GM12878 (cell line): ENCODE measurements around the gene LPCAT3. TPM values are rescaled to one million over a fixed set of nuclear protein-coding genes. Genes with fewer than 3 reads are reported as not detected.

Experiments used
- ATAC-seq: fragments of 200-7000 bp; cut with Tn5 transposase; 3 replicates; pipeline ENCODE4 v1.9.1; 2020; ENCODE audit warnings: mild to moderate bottlenecking, moderate library complexity
- BruUV-seq: library from RNA; stranded (reverse); fragments of 400-500 nt; replicated peaks from 2 replicates; lab custom pipeline; 2021; lab: Mats Ljungman, UMichigan
- CTCF ChIA-PET: fragments of 300-600 bp; sonication (Branson Sonifier 250); formaldehyde crosslinking; extraction: SDS; loops from one replicate; lab custom pipeline; 2021; ENCODE audit warnings: inconsistent platforms; lab: Yijun Ruan, JAX
- POLR2A ChIA-PET: fragments of 350-600 bp; formaldehyde crosslinking; extraction: SDS; loops from one replicate; lab custom pipeline; 2021; ENCODE audit warnings: inconsistent platforms; lab: Charles Lee
- RAD21 ChIA-PET: fragments of 300-600 bp; sonication (Branson Sonifier 250); formaldehyde crosslinking; loops from one replicate; lab custom pipeline; 2023; ENCODE audit warnings: antibody characterized with exemption; ENCODE audit not compliant: unreplicated experiment; lab: Charles Lee
- SMC1A ChIA-PET: fragments of 300-600 bp; sonication (Branson Sonifier 250); formaldehyde crosslinking; loops from one replicate; lab custom pipeline; 2023; ENCODE audit not compliant: unreplicated experiment, uncharacterized antibody; lab: Charles Lee
- DNase-seq: peaks from one replicate; pipeline ENCODE4 v3.0.0-alpha.2; 2011; ENCODE audit warnings: low read depth, low spot score
- FAIRE-seq: peaks from 3 replicates; lab custom pipeline; 2011; peaks lifted over from hg19 to GRCh38; lab: Jason Lieb, UNC
- H2AFZ ChIP-seq: 2 replicates; pipeline ENCODE4 v1.6.0; 2011; ENCODE audit warnings: low read depth, low read length, control low read depth; ENCODE audit not compliant: control insufficient read depth
- H3K27ac ChIP-seq: 2 replicates; pipeline ENCODE4 v1.5.1; 2011; ENCODE audit warnings: control low read depth; ENCODE audit not compliant: control insufficient read depth, insufficient read depth
- H3K27me3 ChIP-seq, 2 experiments: replicated peaks in 1 of 2; 2 replicates each; pipeline versions ENCODE4 v1.6.0 to v1.6.1; 2011; ENCODE audit warnings: low read length in 1 of 2; ENCODE audit not compliant: control insufficient read depth in 2 of 2, insufficient read depth in 2 of 2
- H3K36me3 ChIP-seq, 2 experiments: 2 replicates each; pipeline ENCODE4 v1.5.1; 2011; ENCODE audit warnings: low read length in 1 of 2; ENCODE audit not compliant: control insufficient read depth in 2 of 2, insufficient read depth in 2 of 2
- H3K4me1 ChIP-seq: 2 replicates; pipeline ENCODE4 v1.6.1; 2011; ENCODE audit warnings: mild to moderate bottlenecking, low read length, moderate library complexity, mixed read lengths; ENCODE audit not compliant: control insufficient read depth, insufficient read depth
- H3K4me2 ChIP-seq: 2 replicates; pipeline ENCODE4 v1.6.0; 2011; ENCODE audit warnings: control low read depth; ENCODE audit not compliant: control insufficient read depth, insufficient read depth
- H3K4me3 ChIP-seq: fragments of 200-600 bp; sonication (generic); 2 replicates; pipeline ENCODE4 v1.5.1; 2016
- H3K79me2 ChIP-seq: 2 replicates; pipeline ENCODE4 v1.6.0; 2011; ENCODE audit warnings: low read length; ENCODE audit not compliant: control insufficient read depth, insufficient read depth
- H3K9ac ChIP-seq: 2 replicates; pipeline ENCODE4 v1.8.0; 2011; ENCODE audit warnings: low read length, control low read depth, mixed read lengths; ENCODE audit not compliant: control insufficient read depth, insufficient read depth
- H3K9me3 ChIP-seq: replicated peaks from 3 replicates; pipeline ENCODE4 v1.5.1; 2011; ENCODE audit warnings: mild to moderate bottlenecking, low read length; ENCODE audit not compliant: control insufficient read depth, insufficient read depth
- H4K20me1 ChIP-seq: 2 replicates; pipeline ENCODE4 v1.6.0; 2011; ENCODE audit not compliant: control insufficient read depth, insufficient read depth
- ATF7 ChIP-seq: fragments of 450-650 bp; IDR thresholded peaks from 2 replicates; pipeline ENCODE4 v1.6.1; 2016; ENCODE audit warnings: low read depth, mild to moderate bottlenecking
- ESRRA ChIP-seq: IDR thresholded peaks from 2 replicates; pipeline ENCODE4 v1.6.1; 2012; ENCODE audit warnings: mild to moderate bottlenecking, low read length, improper control_type of control experiment
- HDAC2 ChIP-seq: fragments of 200-600 bp; sonication (generic); IDR thresholded peaks from 2 replicates; pipeline ENCODE4 v1.6.1; 2017
- IRF4 ChIP-seq: IDR thresholded peaks from 2 replicates; pipeline ENCODE4 v1.6.1; 2011; ENCODE audit warnings: low read depth, low read length
- IRF5 ChIP-seq: fragments of 450-650 bp; IDR thresholded peaks from 2 replicates; pipeline ENCODE4 v1.6.1; 2017; ENCODE audit warnings: borderline replicate concordance
- JUND ChIP-seq: IDR thresholded peaks from 2 replicates; pipeline ENCODE4 v1.6.1; 2012; ENCODE audit warnings: low read depth, mild to moderate bottlenecking, low read length, improper control_type of control experiment, moderate library complexity
- MYB ChIP-seq: fragments of 150-350 bp; IDR thresholded peaks from 2 replicates; pipeline ENCODE4 v1.6.1; 2014; ENCODE audit warnings: mild to moderate bottlenecking, low read depth, low read length, borderline replicate concordance
- NBN ChIP-seq: fragments of 450-650 bp; IDR thresholded peaks from 2 replicates; pipeline ENCODE4 v1.6.1; 2016
- NR2C1 ChIP-seq: fragments of 450-650 bp; IDR thresholded peaks from 2 replicates; pipeline ENCODE4 v1.6.1; 2017; ENCODE audit warnings: antibody characterized with exemption, mild to moderate bottlenecking, moderate library complexity
- NR2C2 ChIP-seq: IDR thresholded peaks from 2 replicates; pipeline ENCODE4 v1.6.1; 2011; ENCODE audit warnings: borderline replicate concordance, low read depth; ENCODE audit not compliant: control insufficient read depth, insufficient read length
- PML ChIP-seq: IDR thresholded peaks from 2 replicates; pipeline ENCODE4 v1.6.1; 2012; ENCODE audit warnings: low read length, inconsistent platforms
- POLR2A ChIP-seq: IDR thresholded peaks from 2 replicates; pipeline ENCODE4 v1.6.1; 2011; ENCODE audit warnings: low read depth, mild to moderate bottlenecking, low read length
- POLR2AphosphoS5 ChIP-seq: IDR thresholded peaks from 2 replicates; pipeline ENCODE4 v1.6.1; 2011; ENCODE audit warnings: mild to moderate bottlenecking, low read length, inconsistent platforms
- POU2F2 ChIP-seq: IDR thresholded peaks from 3 replicates; pipeline ENCODE4 v1.6.1; 2011; ENCODE audit warnings: low read depth, mild to moderate bottlenecking, low read length, borderline replicate concordance
- RCOR1 ChIP-seq: conservative IDR thresholded peaks from 2 replicates; pipeline ENCODE4 v1.6.1; 2012; ENCODE audit warnings: low read depth, low read length, improper control_type of control experiment
- RELB ChIP-seq: fragments of 450-650 bp; IDR thresholded peaks from 2 replicates; pipeline ENCODE4 v1.6.1; 2017; ENCODE audit warnings: low read depth, mild to moderate bottlenecking, moderate library complexity
- RUNX3 ChIP-seq: IDR thresholded peaks from 2 replicates; pipeline ENCODE4 v1.6.1; 2012; ENCODE audit warnings: low read length, inconsistent platforms
- SIN3A ChIP-seq: IDR thresholded peaks from 2 replicates; pipeline ENCODE4 v1.6.1; 2012; ENCODE audit warnings: low read depth, low read length, improper control_type of control experiment
- SMAD5 ChIP-seq: IDR thresholded peaks from 2 replicates; pipeline ENCODE4 v1.6.1; 2016; ENCODE audit warnings: antibody characterized with exemption, low read depth
- SMARCA5 ChIP-seq: fragments of 450-650 bp; IDR thresholded peaks from 2 replicates; pipeline ENCODE4 v1.6.1; 2017; ENCODE audit warnings: mild to moderate bottlenecking
- SRF ChIP-seq, 2 experiments: IDR thresholded peaks; 2 replicates each; pipeline ENCODE4 v1.6.1; 2011; ENCODE audit warnings: low read depth in 2 of 2, low read length in 2 of 2, mild to moderate bottlenecking in 1 of 2, moderate library complexity in 1 of 2
- YBX1 ChIP-seq: fragments of 450-650 bp; IDR thresholded peaks from 2 replicates; pipeline ENCODE4 v1.6.1; 2016; ENCODE audit warnings: antibody characterized with exemption
- YY1 ChIP-seq: IDR thresholded peaks from 2 replicates; pipeline ENCODE4 v1.6.1; 2011; ENCODE audit warnings: low read depth, mild to moderate bottlenecking, low read length
- ZBED1 ChIP-seq: IDR thresholded peaks from 2 replicates; pipeline ENCODE4 v1.6.1; 2016; ENCODE audit warnings: borderline replicate concordance
- ZNF274 ChIP-seq: IDR thresholded peaks from one replicate; pipeline ENCODE4 v1.8.0; 2011; ENCODE audit not compliant: insufficient read length, insufficient read depth
- WGBS: methylation state at CpG from one replicate; pipeline ENCODE4 v1.1.6; 2016; ENCODE audit warnings: low lambda C conversion rate; ENCODE audit not compliant: insufficient replicate concordance, insufficient coverage; ENCODE audit errors: missing lambda C conversion rate; 5-methylcytosine and 5-hydroxymethylcytosine counted together
- in situ Hi-C: fragments of 300-500 bp; cut with MboI; formaldehyde crosslinking; loops from 9 replicates; pipeline ENCODE4 v1.14.3; 2018; ENCODE audit warnings: mixed read lengths
- intact Hi-C: fragments of 100-400 bp; cut with micrococcal nuclease; formaldehyde crosslinking; loops from one replicate; pipeline ENCODE4 v1.14.2; 2022; ENCODE audit not compliant: unreplicated experiment
- polyA plus RNA-seq, 11 experiments: library from polyadenylated mRNA; depleted of rRNA in 4 of 11; unstranded in 6 of 11; stranded (reverse) in 5 of 11; fragments of >200 nt; fragmentation: Nextera tagmentation in 4 of 11; fragmentation: Illumina TruSeq in 1 of 11; extraction: Ambion mirVana in 4 of 11; extraction: Trizol in 1 of 11; gene quantifications; 1 replicate in 1 of 11; 2 replicates in 10 of 11; pipeline versions ENCODE4 v1.2.1 to v1.2.3, GENCODE V29; 2011 to 2016; ENCODE audit warnings: inconsistent platforms in 2 of 11, missing spikeins in 2 of 11, low read depth in 1 of 11
- total RNA-seq, 4 experiments: library from RNA; depleted of rRNA in 3 of 4; stranded (reverse); fragments of >200 nt in 3 of 4; fragmentation: Illumina TruSeq in 1 of 4; extraction: Trizol in 1 of 4; gene quantifications; 2 replicates each; pipeline versions ENCODE4 v1.2.1 to v1.2.3, GENCODE V29; 2013 to 2021

The LPCAT3 gene
- total and polyA plus RNA-seq, 10 of the 15 experiments (the other 5 are each of a cell fraction or from before 2014, with no cell fraction given), result 2.6 to 48.3 (median 23.0) TPM

- Histone ChIP-seq H4K20me1 (no peaks in the 10 kb centered on the region), H3K36me3 (peaks cover 19 to 35% of the 10 kb centered on the region in 2 experiments), H3K27me3 (no peaks in the 10 kb centered on the region), H3K79me2 (peaks cover 55% of the 10 kb centered on the region), H2AFZ (no peak overlapping the region), H3K9me3 (no peaks in the 10 kb centered on the region), H3K9ac (peak overlapping the region; percentile 91), H3K4me1 (peaks cover 76% of the 10 kb centered on the region), H3K4me2 (peak overlapping the region; percentile 99), H3K4me3 (peak overlapping the region; percentile 95), H3K27ac (peak overlapping the region; percentile 99)
- WGBS, result 20% methylated on average over 13 of the region's 13 CpGs
- FAIRE-seq, result peak; percentile 98
- peak; percentile 34 for ATAC-seq
- BruUV-seq, result no TSS peak
- intact Hi-C loops (loop anchor here (1.0 to 5.0 kb wide), 4 partner anchors 7 to 152 kb away; partner anchors contain the start of gene C12orf57), in situ Hi-C loops (loop anchor here (5.0 to 25.0 kb wide), 2 partner anchors 152 to 1677 kb away; no protein-coding TSS in a partner anchor)
- RAD21 ChIA-PET, result interaction anchor here (1.1 to 13.5 kb wide), 8 partner anchors 9 to 151 kb away, joined by 3 to 426 read pairs (median 5); partner anchors contain the start of genes C12orf57, PTPN6, RNU7-1 and SPSB2
- SMC1A ChIA-PET, result interaction anchor here (0.9 to 13.2 kb wide), 6 partner anchors 13 to 152 kb away, joined by 3 to 395 read pairs (median 4); partner anchors contain the start of genes C12orf57, CDCA3, PTPN6 and RNU7-1
- no peak for DNase-seq
- CTCF ChIA-PET, result interaction anchor here (0.9 to 13.2 kb wide), 9 partner anchors 8 to 153 kb away, joined by 4 to 645 read pairs (median 5); partner anchors contain the start of genes C12orf57, LPCAT3, PTPN6 and RNU7-1
- POLR2A ChIA-PET, result interaction anchor here (1.0 to 13.5 kb wide), 7 partner anchors 8 to 148 kb away, joined by 3 to 524 read pairs (median 5); partner anchors contain the start of genes C12orf57, C1RL, LPCAT3 and PTPN6
- no peak for TF ChIP-seq RCOR1
- TF ChIP-seq SRF (IDR thresholded peaks at IDR 0.05; ENCODE audit: low read depth in 2 of 2, low read length in 2 of 2), result 0 out of 4 replicates have a peak, but pooled peaks of 1 of the 2 experiments have one; percentile 21
- TF ChIP-seq MYB, result no peak
- TF ChIP-seq ATF7, result no peak
- no peak for TF ChIP-seq YBX1
- TF ChIP-seq NR2C2, result no peak
- TF ChIP-seq IRF4, result peak; percentile 92
- no peak for TF ChIP-seq PML
- TF ChIP-seq RELB, result no peak
- TF ChIP-seq SIN3A, result no peak
- TF ChIP-seq SMAD5, result no peak
- TF ChIP-seq NR2C1, result no peak
- no peak for TF ChIP-seq HDAC2
- no peak for TF ChIP-seq ESRRA
- peak; percentile 60 for TF ChIP-seq YY1
- TF ChIP-seq POU2F2, result peak; percentile 57; the same call in 2 of the 3 replicates
- TF ChIP-seq POLR2AphosphoS5, result peak; percentile 32; the same call in 1 of the 2 replicates
- TF ChIP-seq RUNX3, result no peak
- TF ChIP-seq ZBED1, result no peak; the same call in 1 of the 2 replicates
- no peak for TF ChIP-seq POLR2A
- no peak for TF ChIP-seq IRF5
- TF ChIP-seq JUND, result peak; percentile 67; the same call in 1 of the 2 replicates
- TF ChIP-seq NBN, result 0 out of 2 replicates have a peak, but pooled peaks have one; percentile 18
- peak; percentile 73 for TF ChIP-seq SMARCA5
- no peak for TF ChIP-seq ZNF274
Measured at GRCh38 chr12:6960593-6961277, 57.5 kb downstream of the LPCAT3 start.
